GM23248 (cell line): ENCODE measurements around the gene ACAP2.

Experiments used
- EZH2 ChIP-seq: fragments of 200-600 bp; sonication (generic); IDR thresholded peaks from 2 replicates; pipeline ENCODE4 v1.6.1; 2018; ENCODE audit warnings: antibody characterized with exemption, mild to moderate bottlenecking; ENCODE audit not compliant: insufficient read depth, poor library complexity, severe bottlenecking
- EZH2phosphoT487 ChIP-seq: fragments of 200-600 bp; sonication (generic); IDR thresholded peaks from 2 replicates; pipeline ENCODE4 v1.6.1; 2018; ENCODE audit warnings: antibody characterized with exemption, moderate library complexity, mild to moderate bottlenecking, low read depth; ENCODE audit not compliant: insufficient read depth

- TF ChIP-seq EZH2 (no peak), EZH2phosphoT487 (no peak)
Measured at GRCh38 chr3:195266428-195266827, 176.4 kb downstream of the ACAP2 start.
